Activated T-helper 9 cell treated with anti-CD3 and anti-CD28 coated beads, Interleukin-2, amount 50 U/mL, for 16 hours (primary cell): Measurements from ENCODE around the gene TEX22.

Experiments
- DNase-seq: peaks from one replicate; pipeline ENCODE4 v3.0.0-alpha.2; 2020; ENCODE audit warnings: low read depth

Gene TEX22

DNA sequence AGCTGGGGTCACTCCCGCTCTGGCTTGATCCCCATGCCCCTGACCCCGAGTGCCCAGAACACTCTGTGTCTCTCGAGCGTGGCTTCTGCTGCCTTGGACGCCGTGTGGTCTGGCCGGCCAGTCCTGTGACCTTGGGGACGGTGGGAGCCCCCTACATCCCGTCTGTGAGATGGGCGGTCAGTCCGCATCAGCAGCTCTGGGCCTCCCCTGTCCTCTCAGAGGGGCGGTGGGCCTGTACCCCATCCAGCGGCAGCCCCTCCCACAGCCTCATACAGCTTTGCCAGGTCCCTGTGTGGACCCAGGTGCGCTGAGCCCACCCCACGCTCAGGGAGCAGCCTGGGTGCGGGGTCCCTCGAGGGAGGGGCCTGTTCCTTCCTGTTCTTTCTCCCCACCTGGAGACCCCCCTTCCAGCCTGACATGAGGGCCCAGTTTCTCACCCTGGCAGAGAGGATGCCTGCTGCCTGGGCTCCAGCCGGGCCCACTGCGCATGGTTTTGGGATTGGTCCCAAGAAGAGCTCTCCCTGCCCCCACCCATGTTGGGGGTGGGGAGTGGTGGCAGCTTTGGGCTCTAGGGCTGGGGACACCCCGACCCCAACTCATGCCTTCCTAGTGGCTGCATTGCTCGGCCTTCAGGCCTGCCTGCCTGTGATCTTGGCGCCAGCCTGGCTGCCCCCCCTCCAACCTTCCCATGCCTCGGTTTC is 22.8 kb downstream of the TEX22 start:
- DNase-seq: no peak

DNA sequence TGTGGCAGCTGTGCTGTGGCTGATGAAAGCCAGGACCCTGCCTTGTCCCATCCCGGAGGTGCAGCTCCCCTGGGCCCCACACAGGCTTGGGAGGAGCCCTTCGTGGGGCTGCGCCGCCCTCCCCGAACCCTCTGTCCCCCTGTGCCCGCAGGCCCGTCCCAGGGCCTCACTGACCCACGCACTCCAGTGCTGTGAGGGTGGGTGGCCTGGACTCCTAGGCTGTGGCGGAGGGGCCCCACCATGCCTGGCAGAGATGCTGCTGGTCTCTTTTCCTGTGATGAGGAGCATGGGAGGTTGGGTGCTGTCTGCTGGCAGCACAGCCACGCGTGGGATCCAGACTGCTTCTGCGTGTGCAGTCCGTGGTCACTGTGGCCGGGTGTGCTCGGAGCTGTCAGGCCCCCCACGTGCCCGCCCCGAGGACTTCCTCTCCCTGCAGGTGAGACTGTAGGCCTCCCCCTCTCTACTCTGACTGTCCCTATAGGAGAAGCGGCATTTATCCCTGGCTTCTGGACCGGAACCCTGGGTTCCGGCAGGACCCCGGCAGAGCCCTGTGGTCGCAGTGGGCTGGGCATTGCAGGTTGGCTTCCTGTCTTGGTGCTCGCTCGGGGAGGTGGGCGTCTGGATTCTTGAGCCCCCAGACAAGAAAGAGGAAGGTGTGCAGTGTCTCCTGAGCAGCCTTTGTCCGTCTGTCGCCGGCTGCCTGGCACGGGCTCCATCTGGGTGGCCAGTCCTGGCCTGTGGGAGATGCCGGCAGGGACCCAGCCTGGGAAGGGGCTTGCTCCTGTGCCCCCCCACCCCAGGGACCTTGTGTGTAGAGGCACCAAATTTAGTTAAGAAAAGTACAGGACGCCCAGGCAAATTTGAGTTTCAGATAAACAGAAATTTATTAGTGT is 23.6 kb downstream of the TEX22 start:
- no peak for DNase-seq

DNA sequence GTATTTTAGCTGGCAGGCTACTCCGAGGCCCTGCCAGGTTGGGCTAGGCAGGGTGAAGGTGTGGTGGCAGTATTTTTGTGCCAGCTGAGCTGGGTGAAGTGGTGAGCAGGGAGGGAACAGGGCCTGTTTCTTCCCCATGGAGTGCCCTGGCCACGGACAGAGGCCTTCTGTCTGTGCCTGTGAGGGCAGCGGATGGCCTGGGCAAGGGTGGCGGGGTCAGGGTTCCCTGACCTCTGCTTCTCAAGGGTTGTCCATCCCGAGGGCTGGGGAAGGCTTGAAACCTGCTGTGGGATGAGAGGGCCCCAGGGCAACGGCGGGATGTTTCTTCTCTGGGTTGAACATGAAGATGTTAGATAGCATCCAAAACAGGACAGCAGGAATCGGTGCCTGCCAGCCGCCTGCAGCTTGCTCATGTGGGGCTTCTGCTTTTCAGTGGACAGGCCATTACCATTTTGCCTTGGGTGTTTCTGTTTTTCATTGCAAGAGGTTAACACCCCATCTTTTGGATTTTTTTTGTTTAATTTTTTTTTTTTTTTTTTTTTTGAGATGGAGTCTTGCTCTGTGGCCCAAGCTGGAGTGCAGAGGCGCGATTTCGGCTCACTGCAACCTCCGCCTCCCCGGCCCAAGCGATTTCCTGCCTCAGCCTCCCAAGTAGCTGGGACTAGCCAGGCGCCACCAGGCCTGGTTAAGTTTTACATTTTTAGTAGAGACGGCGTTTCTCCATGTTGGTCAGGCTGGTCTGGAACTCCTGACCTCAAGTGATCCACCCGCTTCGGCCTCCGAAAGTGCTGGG is 24.6 kb downstream of the TEX22 start:
- no peak for DNase-seq

DNA sequence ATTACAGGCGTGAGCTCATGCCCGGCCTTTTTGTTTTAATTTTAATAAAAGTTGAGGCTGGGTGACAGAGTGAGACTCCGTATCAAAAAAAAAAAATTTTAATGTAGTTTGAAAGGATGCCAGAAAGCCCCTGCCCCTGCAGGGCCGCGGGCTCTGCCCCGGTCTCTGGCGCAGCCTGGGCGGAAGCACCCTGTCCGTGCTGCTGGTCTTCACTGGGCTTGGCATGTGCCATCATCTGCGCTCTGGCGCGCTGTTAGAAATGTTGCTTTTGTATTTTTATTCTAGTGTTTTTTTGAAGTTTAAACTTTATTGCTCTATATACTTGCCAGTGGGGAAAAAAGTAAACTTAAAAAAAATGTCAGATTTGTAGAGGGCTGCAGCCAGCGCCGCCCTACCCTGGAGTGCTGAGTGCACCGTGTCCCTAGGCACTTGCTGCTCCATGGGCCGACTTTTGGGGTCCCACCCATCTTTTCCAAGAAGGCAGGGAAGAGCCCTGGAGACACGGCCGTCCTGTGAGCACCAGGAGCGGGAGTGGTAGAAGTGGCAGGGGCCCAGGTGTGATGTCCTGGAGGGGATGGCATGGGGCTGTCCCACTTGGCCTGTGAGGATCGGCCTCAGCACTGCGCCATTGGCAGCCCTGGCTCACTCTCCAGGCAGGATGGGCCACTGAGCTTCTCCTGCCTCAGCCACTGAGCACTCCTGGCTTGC is 25.3 kb downstream of the TEX22 start:
- no peak for DNase-seq

DNA sequence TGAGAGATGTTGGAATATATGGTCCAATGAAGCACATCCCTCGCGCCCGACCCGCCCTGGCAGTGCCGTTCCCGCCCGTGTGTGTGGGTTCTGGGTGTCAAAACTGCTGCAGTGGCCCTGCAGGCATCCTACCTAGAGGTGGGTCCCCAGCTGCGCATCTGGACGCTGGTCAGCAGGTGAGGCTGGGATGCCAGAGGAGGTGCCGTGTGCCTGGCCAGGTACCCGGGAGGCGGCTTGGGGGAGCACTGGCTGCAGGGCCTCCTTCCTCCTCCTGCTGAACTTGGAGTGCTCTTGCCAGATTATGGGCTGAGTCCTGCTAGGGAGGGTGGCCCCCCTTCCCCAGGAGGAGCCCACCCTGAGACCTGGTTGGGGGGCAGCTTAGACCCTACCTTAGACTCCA is 26.5 kb downstream of the TEX22 start:
- no peak for DNase-seq

DNA sequence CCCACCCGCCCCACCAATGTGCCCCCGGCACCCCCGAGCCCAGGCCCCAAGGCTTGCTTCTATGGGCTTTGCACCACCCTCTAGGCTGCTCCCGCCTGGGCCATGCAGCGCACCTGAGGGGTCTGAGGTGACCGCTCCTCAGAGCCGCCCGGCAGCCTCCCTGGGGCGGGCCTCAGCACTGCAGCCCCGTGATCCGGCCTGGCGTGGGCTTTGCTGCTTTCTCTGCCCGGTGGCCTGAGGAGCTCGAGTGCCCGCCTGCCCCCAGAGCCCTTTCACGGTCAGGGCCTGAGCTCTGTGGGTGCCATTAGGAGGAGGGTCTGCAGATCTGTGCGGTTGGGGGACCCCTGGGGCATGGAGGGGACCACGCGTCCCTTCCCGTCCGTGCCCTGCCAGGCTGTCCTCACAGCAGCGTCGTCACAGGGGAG is 27.5 kb downstream of the TEX22 start:
- no peak for DNase-seq

DNA sequence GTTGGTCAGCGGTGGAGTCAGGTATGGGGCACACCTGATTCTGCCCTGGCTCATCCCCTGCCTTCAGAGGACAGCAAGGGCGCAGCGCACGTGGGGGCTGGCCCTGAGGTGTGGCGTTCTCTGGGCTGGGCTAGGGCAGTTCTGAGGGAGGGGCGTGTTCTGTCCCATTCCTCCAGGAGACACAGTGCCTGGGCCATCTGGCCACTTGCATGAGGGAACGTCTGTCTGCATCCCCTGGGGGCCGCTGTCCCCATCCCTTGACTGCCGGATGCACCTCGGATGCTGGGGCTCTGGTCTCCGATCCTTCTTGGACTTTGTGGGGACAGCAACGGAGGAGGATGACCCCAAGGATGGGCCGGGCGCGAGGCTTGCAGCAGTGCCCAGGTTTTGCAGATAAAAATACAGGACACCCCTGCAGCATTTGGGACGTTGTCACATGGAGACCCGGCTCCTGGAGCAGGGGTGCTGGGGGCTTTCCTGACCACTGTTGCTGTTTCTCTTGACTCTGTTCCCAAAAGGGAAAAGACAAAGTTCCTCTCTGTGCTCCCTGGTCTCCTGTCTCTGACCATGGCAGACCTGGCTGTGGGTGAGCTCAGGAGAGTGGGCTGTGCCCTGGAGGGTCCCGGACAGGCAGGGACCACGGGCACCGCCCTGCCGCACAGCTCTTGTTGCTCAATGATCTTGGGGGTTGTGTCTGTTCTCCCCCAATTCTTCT is 28.2 kb downstream of the TEX22 start:
- no peak for DNase-seq

DNA sequence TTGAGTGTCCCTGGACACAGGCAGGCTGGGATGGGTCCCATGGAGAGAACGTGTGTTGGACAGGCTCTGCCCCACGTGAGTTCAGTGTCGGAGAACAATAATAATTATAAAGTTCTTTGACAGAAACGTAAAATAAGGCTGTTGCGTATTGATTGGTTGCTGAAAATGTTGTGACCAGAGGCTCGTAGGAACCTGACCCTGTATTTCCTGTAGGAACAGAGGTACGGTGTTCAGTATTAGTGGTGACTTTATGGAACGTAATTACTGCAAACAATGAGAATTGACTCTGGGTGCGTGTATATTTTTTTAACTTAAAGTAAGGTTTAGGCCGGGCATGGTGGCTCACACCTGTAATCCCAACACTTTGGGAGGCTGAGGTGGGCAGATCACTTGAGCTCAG is 29.1 kb downstream of the TEX22 start:
- DNase-seq: no peak

DNA sequence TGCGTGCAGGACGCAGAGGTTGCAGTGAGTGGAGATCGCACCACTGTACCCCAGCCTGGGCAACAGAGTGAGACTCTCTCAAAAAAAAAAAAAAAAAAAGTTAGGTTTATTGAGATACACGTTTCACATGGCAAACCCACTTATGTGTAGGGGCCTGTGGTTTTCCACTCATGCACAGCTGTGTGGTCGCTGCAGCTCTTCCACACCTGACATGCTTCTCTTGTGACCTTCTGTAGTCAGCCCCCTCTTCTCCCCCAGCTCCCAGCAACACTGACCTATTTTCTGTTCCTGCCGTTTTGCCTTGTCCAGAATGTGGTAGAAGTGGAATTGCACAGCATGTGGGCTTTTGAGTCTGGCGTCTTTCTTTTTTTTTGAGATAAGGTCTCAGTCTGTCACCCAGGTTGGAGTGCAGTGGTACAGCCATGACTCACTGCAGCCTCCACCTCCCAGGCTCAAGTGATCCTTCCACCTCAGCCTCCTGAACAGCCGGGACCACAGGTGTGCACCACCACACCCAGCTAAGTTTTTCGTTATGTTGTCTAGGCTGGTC is 29.7 kb downstream of the TEX22 start:
- no peak for DNase-seq

DNA sequence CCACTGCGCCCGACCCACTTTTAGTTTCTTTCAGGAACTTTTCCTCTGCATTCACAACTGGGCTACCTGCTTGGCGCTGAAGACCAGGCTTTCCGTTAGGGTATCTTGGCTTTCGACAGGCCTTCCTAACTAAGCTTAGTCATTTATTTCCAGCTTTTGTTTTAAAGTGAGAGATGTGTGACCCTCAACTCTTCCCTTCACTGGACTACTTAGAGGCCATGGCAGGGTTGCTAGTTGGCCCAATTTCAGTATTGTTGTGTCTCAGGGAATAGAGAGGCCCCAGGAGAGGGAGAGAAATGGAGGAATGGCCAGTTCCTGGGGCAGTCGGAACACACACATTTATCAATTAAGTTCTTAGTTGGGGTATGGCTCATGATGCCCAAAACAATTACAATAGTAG is 31.7 kb downstream of the TEX22 start:
- DNase-seq: no peak

DNA sequence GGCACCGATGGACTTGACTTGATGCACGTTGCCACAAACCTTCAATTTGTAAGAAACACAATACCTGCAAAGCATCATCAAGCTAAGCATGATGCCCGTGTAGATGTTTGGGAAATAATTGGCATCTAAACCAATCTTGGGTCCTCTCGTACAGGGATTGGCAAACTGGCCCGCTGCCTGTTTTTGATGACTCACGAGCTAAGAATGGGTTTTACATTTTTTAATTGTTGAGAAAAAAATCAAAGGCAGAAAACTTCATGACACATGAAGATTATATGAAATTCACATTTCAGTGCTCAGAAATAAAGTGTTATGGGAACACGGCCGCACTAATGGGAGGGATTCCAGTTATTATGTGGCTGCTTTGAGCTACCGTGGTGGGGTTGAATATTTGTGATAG is 32.2 kb downstream of the TEX22 start:
- DNase-seq: no peak

DNA sequence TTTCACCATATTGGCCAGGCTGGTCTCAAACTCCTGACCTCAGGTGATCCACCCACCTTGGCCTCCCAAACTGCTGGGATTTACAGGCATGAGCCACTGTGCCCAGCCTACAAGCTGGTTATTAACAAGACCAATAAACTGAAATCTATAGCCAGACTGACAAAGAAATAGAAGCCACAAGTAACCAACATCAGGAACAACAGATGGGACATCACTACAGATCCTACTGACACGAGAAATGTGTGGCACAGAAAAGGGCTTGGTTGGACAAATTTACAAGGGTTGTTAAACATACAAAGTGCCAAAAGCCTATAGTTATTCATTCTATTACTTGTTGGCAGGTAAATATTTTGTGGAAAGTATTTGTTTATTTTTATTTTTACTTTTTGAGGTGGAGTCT is 32.9 kb downstream of the TEX22 start:
- no peak for DNase-seq

DNA sequence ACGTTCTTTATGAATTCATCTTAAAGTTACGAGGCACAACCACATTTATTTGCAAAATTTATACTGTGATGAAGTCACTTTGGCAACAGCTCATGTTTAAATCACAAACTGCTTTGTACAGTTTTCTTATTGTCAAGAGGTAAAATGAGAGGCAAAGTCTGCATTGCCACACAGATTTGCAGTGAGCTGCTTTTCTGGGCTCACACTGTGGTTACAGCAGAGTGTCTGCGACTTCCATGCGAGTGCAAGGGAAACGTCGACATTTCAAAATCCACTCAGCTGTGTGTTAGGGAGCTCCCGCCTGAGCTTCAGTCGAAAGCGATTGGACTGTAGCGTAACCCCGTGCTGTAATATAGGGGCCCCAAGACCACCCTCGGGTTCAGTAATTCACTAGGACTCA is 34.3 kb downstream of the TEX22 start:
- no peak for DNase-seq

DNA sequence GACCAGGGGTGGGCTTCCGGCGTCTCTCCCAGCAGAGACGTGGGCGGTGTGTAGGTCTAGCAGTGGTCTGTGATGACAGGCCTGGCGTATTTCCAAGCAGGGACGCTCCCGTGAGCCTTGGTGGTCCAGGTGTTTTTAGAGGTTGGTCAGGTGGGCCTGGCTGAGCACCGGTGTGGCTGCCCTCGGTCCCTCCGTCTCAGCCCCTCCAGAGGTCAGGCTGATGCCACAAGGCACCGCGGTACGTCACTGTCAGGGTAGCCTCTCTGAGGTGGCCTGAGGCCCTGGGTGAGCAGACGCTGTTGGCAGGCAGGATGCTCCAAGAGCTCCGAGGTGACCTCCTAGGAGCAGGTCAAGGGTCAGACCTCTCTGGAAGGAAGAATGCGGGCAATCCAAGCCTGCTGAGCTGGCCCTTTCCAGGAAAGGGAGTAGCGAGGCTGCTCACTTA is 34.8 kb downstream of the TEX22 start:
- no peak for DNase-seq

DNA sequence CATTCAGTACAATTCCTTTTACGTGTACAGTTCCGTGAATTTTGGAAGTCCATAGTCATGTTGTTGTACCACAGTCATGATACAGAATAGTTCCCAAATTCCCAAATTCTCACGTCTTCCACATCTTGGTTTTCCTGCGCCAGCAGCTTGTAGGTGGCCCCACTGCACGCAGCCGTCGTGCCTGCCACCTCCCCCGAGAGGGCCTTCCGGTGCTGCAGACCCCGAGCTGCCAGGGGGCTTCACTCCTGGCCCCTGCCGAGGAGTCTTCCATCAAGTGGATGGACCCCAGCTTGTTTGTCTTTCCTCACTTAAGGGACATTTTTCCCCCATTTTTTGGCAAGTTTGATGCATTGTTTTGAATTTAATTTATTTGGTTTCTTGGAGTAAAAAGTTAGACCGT is 38.1 kb downstream of the TEX22 start:
- DNase-seq: no peak

DNA sequence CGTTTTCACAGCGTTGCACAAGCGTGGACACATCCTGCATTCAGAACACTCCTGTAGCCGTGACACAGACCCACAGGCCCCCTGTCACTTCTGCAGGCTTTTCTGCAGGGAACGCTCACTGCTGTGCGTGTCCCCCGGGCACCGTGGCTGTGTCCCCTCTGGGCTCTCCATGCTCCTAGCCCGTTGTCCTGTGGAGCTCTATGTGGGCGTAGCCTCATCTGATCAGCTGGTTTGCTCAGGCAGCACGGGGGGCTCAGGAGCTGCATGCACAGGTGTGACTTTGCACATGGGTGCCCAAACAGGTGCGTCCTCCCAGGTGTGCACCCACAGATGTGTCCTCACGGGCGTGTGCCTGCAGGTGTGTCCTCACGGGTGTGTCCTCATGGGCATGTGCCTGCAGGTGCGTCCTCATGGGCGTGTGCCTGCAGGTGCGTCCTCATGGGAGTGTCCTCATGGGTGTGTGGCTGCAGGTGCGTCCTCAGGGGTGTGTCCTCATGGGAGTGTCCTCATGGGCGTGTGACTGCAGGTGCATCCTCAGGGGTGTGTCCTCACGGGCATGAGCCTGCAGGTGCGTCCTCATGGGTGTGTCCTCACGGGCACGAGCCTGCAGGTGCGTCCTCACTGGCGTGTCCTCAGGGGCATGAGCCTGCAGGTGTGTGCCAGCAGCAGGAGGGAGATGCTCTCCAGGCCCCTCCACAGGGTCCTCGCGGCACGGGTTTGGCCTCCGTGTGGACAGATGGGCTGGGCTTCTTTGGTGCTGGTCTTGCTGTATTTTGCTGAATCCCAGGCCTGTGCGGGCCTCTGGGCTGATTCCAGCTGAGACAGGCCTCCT is 38.8 kb downstream of the TEX22 start:
- DNase-seq: no peak

DNA sequence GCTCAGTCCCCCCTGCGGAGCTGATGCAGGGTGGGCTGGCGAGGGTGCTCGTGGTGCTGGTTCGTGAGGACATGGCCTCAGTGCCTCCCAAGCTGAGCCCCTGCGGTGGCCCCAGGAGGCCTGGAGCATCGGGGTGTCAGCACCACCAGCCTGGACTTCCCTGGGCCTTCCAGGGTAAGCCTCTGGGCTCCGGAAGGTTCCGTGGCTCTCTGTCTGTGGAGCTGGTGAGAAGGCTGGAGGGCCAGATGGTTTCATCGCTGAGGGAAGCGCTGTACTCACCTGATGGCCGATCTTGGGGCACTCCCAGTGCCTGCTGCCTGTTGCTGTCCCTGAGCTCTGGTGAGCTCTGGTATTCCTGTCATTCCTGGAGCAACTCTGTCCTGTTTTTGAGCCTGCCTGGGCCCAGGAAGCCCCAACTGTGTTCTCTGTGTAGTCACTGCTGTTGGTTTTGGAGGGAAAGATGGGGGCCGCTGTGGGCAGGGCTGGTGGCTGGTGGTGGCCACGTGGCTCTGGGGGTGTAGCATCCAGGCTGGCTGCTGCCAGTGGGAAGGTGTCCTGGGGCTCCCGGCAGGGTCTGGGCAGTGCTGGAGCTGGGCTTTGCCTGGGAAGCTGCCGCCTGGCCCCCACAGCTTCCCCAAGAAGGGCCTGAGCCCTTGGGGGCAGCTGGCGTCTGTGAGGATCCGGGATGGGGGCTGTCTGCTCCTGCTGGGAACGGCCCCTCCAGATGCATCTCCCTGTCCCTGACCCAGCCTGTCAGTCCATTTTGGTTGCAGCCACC is 39.6 kb downstream of the TEX22 start:
- no peak for DNase-seq

DNA sequence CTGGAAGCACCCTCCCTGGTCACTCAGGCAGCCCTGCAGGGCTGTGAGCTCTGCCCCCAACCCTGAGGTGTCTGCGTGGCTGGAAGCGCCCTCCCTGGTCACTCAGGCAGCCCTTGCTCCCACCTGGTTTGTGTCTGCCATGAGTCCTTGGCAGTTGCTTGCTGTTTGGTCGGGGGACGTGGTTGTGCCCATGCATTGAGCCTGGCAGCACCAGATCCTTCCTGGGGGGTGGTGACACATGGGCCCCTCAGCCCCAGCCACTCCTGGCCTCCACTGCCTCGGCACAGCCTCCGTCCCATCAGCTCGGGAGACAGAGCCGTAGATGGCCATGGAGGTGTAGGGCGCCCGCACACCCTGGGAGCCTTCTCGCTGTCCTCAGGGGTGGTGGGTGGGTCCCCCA is 40.8 kb downstream of the TEX22 start:
- DNase-seq: no peak
